BE2C (cell line): ENCODE results near the gene PGAM2.

Experiments used
- DNase-seq: peaks from one replicate; pipeline ENCODE4 v3.0.0-alpha.2; 2020
- H3K27me3 ChIP-seq: fragments of 250-450 bp; sonication (Bioruptor Pico); 2 replicates; pipeline ENCODE4 v1.5.1; 2020; ENCODE audit warnings: mild to moderate bottlenecking
- H3K36me3 ChIP-seq: fragments of 250-450 bp; sonication (Bioruptor Pico); 2 replicates; pipeline ENCODE4 v1.5.1; 2020; ENCODE audit warnings: mild to moderate bottlenecking
- H3K4me1 ChIP-seq: fragments of 250-450 bp; sonication (Bioruptor Pico); 2 replicates; pipeline ENCODE4 v1.5.1; 2020
- H3K4me3 ChIP-seq: 2 replicates; pipeline ENCODE4 v1.5.1; 2011; ENCODE audit warnings: low read depth, low read length
- H3K9me3 ChIP-seq: fragments of 250-450 bp; sonication (Bioruptor Pico); 2 replicates; pipeline ENCODE4 v1.5.1; 2020
- CTCF ChIP-seq: IDR thresholded peaks from 2 replicates; pipeline ENCODE4 v1.5.1; 2012; ENCODE audit warnings: mild to moderate bottlenecking, low read depth, low read length

The PGAM2 gene

GRCh38 chr7:44063894-44064651, 1.3 kb downstream of the PGAM2 start:
- Histone ChIP-seq H3K27me3 (no peaks in the 10 kb centered on the region), H3K4me3 (peak overlapping the region; percentile 66), H3K9me3 (no peaks in the 10 kb centered on the region), H3K4me1 (peaks cover 14% of the 10 kb centered on the region), H3K36me3 (peaks cover 15% of the 10 kb centered on the region)
- peak; percentile 9 for DNase-seq
- TF ChIP-seq CTCF = no peak

GRCh38 chr7:44063547-44063893, 1.8 kb downstream of the PGAM2 start:
- Histone ChIP-seq H3K36me3 (peaks cover 21% of the 10 kb centered on the region), H3K9me3 (no peaks in the 10 kb centered on the region), H3K27me3 (no peaks in the 10 kb centered on the region), H3K4me3 (no peak overlapping the region), H3K4me1 (peaks cover 14% of the 10 kb centered on the region)
- DNase-seq = peak; percentile 5
- no peak for TF ChIP-seq CTCF

GRCh38 chr7:44062903-44063295, 2.5 kb downstream of the PGAM2 start:
- TF ChIP-seq CTCF = no peak
- no peak overlapping the region for H3K4me3 ChIP-seq
- peak; percentile 1 for DNase-seq
- H3K27me3 ChIP-seq = no peaks in the 10 kb centered on the region
- H3K36me3 ChIP-seq = peaks cover 27% of the 10 kb centered on the region
- peaks cover 11% of the 10 kb centered on the region for H3K4me1 ChIP-seq
- no peaks in the 10 kb centered on the region for H3K9me3 ChIP-seq

GRCh38 chr7:44062180-44062902, 3.0 kb downstream of the PGAM2 start:
- no peak for TF ChIP-seq CTCF

GRCh38 chr7:44061645-44062179, 3.7 kb downstream of the PGAM2 start:
- H3K27me3 ChIP-seq = no peaks in the 10 kb centered on the region
- no peaks in the 10 kb centered on the region for H3K9me3 ChIP-seq
- peak; percentile 13 for DNase-seq
- H3K36me3 ChIP-seq = peaks cover 39% of the 10 kb centered on the region
- H3K4me1 ChIP-seq = peaks cover 5% of the 10 kb centered on the region
- no peak for TF ChIP-seq CTCF
- H3K4me3 ChIP-seq = no peak overlapping the region

More at GRCh38 chr7:44062180-44062902, 3.0 kb downstream of the PGAM2 start:
- H3K27me3 ChIP-seq = no peaks in the 10 kb centered on the region
- peaks cover 32% of the 10 kb centered on the region for H3K36me3 ChIP-seq
- H3K9me3 ChIP-seq = no peaks in the 10 kb centered on the region
- peak; percentile 6 for DNase-seq
- H3K4me1 ChIP-seq = peaks cover 5% of the 10 kb centered on the region
- H3K4me3 ChIP-seq = no peak overlapping the region
